MG63 (cell line): Measurements from ENCODE around the gene CES5A. TPM values are rescaled to one million over a fixed set of nuclear protein-coding genes. Genes with fewer than 3 reads are reported as not detected.
A peak's percentile ranks its signal among the peaks of the same experiment; 100 is the strongest.
"Not testable (repeated sequence)": the region's sequence is repeated elsewhere in the genome, so short reads cannot be mapped to it uniquely, and the experiment has no call there.

Experiments used
- DNase-seq: peaks from one replicate; pipeline ENCODE4 v3.0.0-alpha.2; 2020
- H3K27me3 ChIP-seq: fragments of 250-450 bp; sonication (Bioruptor Pico); 2 replicates; pipeline ENCODE4 v1.5.1; 2020; ENCODE audit warnings: mild to moderate bottlenecking, moderate library complexity
- H3K36me3 ChIP-seq: fragments of 250-450 bp; sonication (Bioruptor Pico); 2 replicates; pipeline ENCODE4 v1.5.1; 2020; ENCODE audit warnings: mild to moderate bottlenecking, moderate library complexity
- H3K4me3 ChIP-seq: fragments of 250-450 bp; sonication (Bioruptor Pico); 2 replicates; pipeline ENCODE4 v1.5.1; 2020; ENCODE audit warnings: mild to moderate bottlenecking, moderate library complexity
- H3K9me3 ChIP-seq: fragments of 250-450 bp; sonication (Bioruptor Pico); 2 replicates; pipeline ENCODE4 v1.5.1; 2020; ENCODE audit warnings: mild to moderate bottlenecking, moderate library complexity
- total RNA-seq: library from RNA; depleted of rRNA; stranded (reverse); fragments of >200 nt; shearing (Covaris generic); gene quantifications from 2 replicates; pipeline ENCODE4 v1.2.3, GENCODE V29; 2014; ENCODE audit warnings: low replicate concordance

CES5A gene
- total RNA-seq, 1 experiment from 2014 or later: not detected

DNA sequence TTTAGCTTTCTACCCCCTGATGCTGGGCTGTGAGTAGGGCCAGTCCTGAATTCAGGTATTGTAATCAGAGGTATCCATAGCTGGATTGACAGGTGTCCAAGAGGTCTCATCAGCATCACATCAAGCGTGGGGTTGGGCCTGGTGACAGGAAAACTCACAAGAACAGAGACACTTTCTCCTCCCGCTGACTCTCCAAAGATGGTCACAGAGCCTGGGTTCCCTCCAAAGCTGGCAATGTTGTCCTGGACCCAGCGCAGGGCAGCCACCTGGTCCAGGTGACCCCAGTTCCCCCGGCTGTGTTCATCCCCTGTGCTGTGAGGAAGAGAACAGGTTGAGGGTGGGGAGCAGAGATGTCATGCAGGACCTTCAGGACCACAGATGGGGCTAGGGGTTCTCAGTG is 54.0 kb downstream of the CES5A start:
- Histone ChIP-seq H3K9me3 (no peaks in the 10 kb centered on the region), H3K4me3 (no peak overlapping the region), H3K36me3 (no peaks in the 10 kb centered on the region), H3K27me3 (peaks cover 48% of the 10 kb centered on the region)
- DNase-seq: no peak

DNA sequence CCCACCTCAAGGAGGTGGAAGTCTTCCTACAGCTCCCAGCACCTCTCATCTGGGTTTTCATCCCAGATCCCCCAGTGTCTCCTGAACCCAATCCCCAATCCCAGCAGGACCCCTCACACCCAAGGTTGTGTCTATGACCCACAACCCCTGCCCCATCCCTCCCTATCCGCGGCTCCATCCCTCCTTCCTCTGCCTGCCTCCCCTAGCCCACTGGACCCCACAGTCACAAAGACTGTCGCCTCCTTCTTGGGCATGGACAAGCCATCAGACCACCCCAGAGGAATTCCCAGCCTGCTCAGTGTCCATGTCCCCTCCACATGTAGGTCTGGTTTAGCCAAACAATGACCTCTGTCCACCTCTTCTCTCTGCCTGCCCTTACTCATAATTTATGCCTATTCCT is 54.6 kb downstream of the CES5A start:
- Histone ChIP-seq H3K4me3 (no peak overlapping the region), H3K27me3 (peaks cover 52% of the 10 kb centered on the region), H3K9me3 (no peaks in the 10 kb centered on the region), H3K36me3 (no peaks in the 10 kb centered on the region)
- no peak for DNase-seq

DNA sequence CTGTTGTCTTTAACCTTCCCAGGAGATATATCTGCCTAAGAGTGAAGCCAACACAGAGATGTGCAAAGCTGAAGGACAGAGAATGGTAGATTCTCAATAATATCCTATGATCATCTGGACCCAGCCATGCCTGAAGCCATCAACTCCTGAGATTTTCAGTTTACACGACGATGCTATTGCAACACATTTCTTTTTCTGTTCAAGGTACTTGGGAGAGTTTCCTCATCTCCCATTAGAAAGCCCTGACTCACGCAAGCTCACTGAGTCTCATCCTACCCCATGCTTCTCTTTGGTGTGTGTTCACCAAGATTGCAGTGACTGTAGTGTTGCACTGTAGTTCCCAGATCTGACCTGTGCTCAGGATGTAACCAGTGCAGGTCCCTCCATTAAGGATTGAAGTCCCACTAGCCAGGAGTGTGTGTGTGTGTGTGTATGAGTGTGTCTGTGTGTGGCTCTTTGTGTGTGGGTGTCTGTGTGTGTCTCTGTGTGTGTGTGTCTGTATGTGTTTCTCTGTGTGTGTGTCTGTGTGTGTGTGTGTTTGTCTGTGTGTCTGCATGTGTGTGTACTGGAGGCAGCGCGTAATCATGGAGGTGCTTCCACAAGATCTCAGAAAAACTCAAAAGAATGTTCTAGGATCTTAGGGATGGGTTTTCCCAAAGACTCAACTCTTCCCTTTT is 57.8 kb downstream of the CES5A start:
- Histone ChIP-seq H3K9me3 (no peaks in the 10 kb centered on the region), H3K27me3 (peaks cover 68% of the 10 kb centered on the region), H3K4me3 (no peak overlapping the region), H3K36me3 (no peaks in the 10 kb centered on the region)
- DNase-seq: no peak

DNA sequence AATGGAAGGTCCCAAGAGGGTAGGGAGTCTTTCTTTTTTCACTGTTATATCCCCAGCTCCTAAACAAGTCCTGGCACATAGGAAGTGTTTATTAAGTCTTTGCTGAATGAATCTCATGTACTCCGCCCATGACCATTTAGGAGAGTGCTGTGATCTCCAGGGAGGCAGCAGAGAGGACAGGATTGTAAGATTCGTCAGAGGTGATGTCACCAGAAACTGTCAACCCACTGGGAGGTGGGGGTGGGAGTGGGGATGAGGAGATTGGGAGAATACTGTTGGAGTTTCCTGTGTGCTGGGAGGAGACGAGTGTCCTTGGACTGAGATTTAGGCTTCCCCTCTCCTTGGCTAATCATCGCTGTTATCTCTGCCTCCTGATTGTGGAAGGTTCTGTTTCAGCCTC is 59.0 kb downstream of the CES5A start:
- not testable (repeated sequence) for H3K4me3 ChIP-seq, H3K9me3 ChIP-seq, H3K36me3 ChIP-seq
- peak; percentile 41 for DNase-seq
- peaks cover 70% of the 10 kb centered on the region for H3K27me3 ChIP-seq

DNA sequence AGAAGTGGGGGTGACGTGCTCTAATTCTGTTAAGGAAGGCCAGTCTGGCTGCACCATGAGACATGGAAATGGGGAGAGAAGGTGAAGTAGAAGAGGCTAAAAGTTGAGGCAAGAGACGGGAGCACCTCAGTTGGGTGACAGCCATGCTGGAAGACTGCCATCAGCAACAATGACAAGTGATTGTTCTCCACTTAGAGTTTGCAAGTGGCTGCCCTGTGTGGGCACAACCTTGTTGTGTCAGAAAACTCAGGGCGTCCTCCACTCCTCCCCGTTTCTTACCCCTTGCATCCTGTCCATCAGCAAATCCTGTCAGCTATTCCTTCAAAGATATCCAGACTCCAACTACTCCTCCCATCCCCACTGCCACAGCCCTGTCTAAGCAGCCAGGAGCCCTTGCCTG is 59.9 kb downstream of the CES5A start:
- no peak overlapping the region for H3K4me3 ChIP-seq
- no peak for DNase-seq
- no peaks in the 10 kb centered on the region for H3K36me3 ChIP-seq
- no peaks in the 10 kb centered on the region for H3K9me3 ChIP-seq
- peaks cover 67% of the 10 kb centered on the region for H3K27me3 ChIP-seq

DNA sequence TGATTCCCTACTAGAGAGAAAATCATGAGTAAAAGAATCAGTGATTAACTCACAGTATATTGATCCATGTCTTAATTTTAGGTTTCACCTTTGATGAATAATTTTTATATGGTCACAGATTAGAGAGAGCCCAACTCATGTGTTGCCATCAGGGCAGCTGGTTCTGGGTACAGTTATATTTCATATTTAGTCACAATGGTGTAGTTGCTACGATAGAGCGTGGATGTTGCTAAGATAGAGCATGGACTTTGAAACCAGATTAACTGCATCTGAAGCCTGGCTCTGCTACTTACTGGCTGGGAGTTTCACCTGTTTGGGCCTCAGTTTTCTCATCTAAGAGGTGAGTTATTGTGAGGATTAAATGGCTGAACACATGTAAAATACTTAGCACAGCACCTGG is 61.0 kb downstream of the CES5A start:
- H3K4me3 ChIP-seq, DNase-seq, H3K9me3 ChIP-seq, H3K36me3 ChIP-seq: not testable (repeated sequence)
- H3K27me3 ChIP-seq: peaks cover 71% of the 10 kb centered on the region

DNA sequence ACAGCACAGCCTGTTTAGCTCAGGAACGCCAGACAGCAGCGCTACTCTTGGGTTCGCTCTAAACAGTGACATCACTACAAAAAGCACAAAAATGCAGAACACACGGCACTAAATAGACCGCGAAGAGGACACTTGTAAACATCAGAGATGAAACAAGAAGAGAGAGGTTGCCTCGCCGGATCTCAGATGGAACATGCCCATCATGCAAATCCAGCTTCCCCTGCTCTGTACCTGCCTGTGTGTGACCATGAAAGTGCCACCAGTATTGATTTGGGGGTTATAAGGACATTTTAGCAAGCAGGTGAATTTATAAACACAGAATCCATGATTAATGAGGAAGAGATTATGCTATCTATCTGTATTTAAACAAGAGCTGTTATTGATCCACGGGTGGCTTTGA is 61.4 kb downstream of the CES5A start:
- H3K9me3 ChIP-seq, H3K4me3 ChIP-seq, DNase-seq, H3K36me3 ChIP-seq: not testable (repeated sequence)
- peaks cover 67% of the 10 kb centered on the region for H3K27me3 ChIP-seq

DNA sequence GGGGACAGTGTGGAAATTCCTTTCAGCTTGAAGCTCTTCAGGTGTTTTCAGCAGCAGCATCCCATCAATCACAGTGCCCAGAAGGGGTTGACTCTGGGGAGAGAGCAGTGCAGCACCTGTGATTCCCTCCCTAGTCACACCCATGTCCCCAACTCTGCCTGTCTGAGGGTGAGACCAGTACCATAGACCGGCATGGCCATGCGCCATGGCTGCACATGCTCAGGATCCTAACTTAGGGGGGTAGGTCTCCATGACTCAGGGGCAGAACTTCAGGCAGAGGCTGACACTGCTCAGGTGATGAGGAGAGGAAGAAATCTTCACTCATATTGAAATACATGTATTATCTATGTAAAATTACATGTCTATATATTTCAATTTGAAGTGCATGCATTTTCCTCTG is 62.2 kb downstream of the CES5A start:
- H3K4me3 ChIP-seq: no peak overlapping the region

DNA sequence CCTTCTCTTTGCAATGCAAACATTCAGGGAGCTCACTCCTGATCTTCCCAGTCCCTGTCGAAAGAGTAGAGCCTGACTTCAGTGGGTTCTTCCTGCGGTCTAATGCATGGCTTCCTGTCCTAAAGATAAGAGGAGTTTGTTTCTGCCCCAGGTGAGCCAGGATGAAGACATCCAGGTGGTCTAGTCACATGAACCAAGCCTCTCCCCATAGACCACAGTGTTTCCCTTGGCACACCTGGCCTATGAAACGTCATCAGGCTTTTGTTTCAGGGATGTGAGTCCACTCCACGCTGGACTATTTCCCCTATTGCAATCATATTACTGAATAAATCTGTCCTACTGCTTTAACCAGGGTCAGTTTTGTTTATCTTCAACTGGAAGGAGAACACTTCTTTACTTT is 63.4 kb downstream of the CES5A start:
- no peak for DNase-seq
- Histone ChIP-seq H3K27me3 (peaks cover 60% of the 10 kb centered on the region), H3K4me3 (no peak overlapping the region)

More for the DNA sequence above, 62.2 kb downstream of the CES5A start:
- no peaks in the 10 kb centered on the region for H3K36me3 ChIP-seq
- no peak for DNase-seq
- H3K27me3 ChIP-seq: peaks cover 68% of the 10 kb centered on the region
- H3K9me3 ChIP-seq: no peaks in the 10 kb centered on the region

DNA sequence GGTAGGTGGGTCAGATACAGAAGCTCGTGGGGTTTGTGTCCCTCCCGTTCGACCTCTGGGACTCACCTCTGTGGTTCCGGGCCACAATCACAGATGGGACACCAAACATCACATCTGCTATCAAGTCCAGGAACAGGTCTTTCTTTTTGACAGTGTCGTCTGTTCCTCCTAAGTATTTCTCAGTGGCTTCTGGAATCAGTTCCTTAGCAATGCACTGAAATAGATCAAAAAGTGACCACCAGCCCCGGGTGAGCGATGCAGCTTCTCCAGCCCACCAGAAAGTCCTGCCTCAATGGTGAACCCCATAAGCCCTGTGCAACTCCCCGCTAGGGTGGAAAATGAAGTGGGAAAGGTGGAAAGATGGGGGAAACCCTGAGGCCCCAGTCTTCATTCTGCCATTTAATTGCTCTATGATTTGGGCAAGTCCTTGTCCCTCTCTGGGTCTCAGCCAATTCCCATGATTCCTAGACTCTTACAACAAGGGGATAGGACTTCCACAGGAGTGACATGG is 64.7 kb downstream of the CES5A start:
- peaks cover 49% of the 10 kb centered on the region for H3K27me3 ChIP-seq
- no peak overlapping the region for H3K4me3 ChIP-seq
- H3K36me3 ChIP-seq: no peaks in the 10 kb centered on the region
- DNase-seq: no peak
- H3K9me3 ChIP-seq: no peaks in the 10 kb centered on the region

More for the DNA sequence above, 63.4 kb downstream of the CES5A start:
- Histone ChIP-seq H3K36me3 (no peaks in the 10 kb centered on the region), H3K9me3 (no peaks in the 10 kb centered on the region)

DNA sequence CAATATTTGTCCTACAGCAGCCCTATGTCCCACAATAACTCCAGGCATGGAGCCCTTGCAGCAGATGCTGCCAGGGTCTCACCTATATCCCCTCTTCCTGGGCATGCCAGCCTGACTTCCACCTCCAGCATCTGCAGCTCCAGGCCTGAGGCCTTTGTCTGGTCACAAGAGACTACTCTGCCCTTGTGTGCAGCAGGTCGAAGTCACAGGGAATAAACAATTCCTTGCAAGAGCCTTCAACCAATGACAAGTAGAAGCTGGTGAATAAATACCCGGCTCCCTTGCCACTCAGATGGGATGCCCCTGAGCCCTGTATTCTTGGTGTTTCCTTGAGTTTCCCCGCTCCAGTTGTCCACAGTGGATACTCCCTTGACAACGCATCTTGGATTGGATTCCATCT is 65.3 kb downstream of the CES5A start:
- no peaks in the 10 kb centered on the region for H3K36me3 ChIP-seq
- no peak overlapping the region for H3K4me3 ChIP-seq
- peaks cover 44% of the 10 kb centered on the region for H3K27me3 ChIP-seq
- no peak for DNase-seq
- H3K9me3 ChIP-seq: no peaks in the 10 kb centered on the region

DNA sequence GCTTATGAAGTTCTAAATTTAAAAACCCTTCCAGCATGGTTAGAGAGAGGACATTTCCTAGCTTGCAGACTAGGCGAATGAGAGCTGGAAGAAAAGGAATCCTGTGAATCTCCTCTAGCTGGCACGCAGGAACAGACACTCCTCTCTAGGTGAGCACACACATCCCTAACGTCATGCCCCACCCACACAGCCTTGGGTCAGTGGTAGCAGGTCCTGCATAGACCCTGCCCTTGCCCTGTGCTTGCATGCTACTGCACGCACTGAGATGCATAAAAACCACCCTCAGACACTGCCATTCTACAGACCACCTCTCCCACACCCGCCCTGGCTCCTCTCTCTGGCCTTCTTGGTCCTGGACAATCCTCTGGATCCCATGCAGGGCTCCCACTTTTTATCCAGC is 65.8 kb downstream of the CES5A start:
- Histone ChIP-seq H3K4me3 (no peak overlapping the region), H3K27me3 (peaks cover 40% of the 10 kb centered on the region)

DNA sequence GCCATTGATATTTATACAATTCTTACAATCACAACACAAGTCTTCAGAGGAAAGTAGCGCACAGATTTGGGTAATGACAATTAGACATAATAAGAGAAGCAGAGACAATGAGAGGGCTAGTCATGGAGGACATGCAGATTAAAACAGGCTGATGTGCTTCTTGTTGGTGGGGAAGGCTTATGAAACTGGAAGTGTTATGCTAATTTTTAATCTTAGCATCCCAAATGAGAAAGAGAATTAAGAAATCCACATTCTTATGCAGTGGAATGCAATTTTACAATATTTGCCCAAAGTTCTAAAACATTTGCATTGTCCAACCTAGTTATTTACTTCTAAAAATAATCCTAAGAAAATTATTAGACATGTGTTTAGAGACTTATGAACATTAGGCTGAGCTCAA is 66.9 kb downstream of the CES5A start:
- not testable (repeated sequence) for H3K36me3 ChIP-seq, H3K9me3 ChIP-seq, H3K4me3 ChIP-seq, DNase-seq
- peaks cover 37% of the 10 kb centered on the region for H3K27me3 ChIP-seq

More for the DNA sequence above, 65.8 kb downstream of the CES5A start:
- no peak for DNase-seq
- Histone ChIP-seq H3K36me3 (no peaks in the 10 kb centered on the region), H3K9me3 (no peaks in the 10 kb centered on the region)

DNA sequence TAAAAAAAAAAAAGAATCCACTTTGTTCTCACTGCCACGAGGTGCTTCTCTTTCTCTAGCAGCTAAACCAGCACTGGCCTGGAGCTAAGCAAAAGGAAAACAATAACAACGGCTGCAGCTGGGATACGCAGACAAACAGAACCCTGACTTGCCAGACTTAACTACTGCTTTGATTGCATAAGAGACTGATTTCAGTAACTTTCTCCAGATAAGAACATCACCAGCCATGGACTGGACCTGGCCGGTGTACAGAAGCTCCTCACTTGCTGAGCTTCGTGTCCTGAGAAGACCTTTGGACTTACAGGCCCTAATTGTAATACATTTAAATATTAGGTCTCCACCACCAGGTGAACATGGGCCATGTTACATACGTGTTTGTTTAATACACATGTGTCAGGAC is 70.1 kb downstream of the CES5A start:
- DNase-seq, H3K4me3 ChIP-seq, H3K36me3 ChIP-seq, H3K9me3 ChIP-seq: not testable (repeated sequence)
- H3K27me3 ChIP-seq: peaks cover 15% of the 10 kb centered on the region

DNA sequence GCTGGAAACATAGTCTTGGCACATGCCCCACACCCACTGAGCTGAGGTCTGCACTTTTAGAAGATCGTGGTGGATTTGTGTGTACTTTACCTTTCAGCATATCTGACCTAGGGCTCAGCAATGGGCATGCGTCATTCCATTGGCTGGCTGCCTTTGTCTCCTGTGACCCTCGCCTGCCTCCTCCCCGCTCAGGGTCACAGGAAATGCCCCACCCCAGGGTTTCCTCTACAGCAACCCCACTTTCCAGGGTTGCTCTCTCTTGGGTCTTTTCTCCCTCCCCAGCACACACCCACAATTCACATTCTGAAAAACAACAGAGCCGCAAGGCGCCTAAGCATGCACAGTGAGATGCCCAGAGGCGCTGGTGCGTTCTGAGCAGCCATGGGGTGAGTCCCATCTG is 71.5 kb downstream of the CES5A start:
- H3K4me3 ChIP-seq, DNase-seq, H3K36me3 ChIP-seq, H3K27me3 ChIP-seq, H3K9me3 ChIP-seq: not testable (repeated sequence)
